Mesendoderm (in vitro differentiated cells): Measurements from ENCODE around the gene TP63.

Experiments used
- DNase-seq: peaks from one replicate; pipeline ENCODE4 v3.0.0; 2013
- H2AK5ac ChIP-seq: 2 replicates; pipeline ENCODE4 v1.6.1; 2013; ENCODE audit warnings: low read length, inconsistent platforms
- H2BK120ac ChIP-seq: 2 replicates; pipeline ENCODE4 v1.6.1; 2013; ENCODE audit warnings: low read depth, mild to moderate bottlenecking, low read length, moderate library complexity, mixed read lengths
- H2BK15ac ChIP-seq: replicated peaks from 2 replicates; pipeline ENCODE4 v1.6.1; 2013; ENCODE audit warnings: low read depth, mild to moderate bottlenecking, moderate library complexity
- H2BK5ac ChIP-seq: 2 replicates; pipeline ENCODE4 v1.6.1; 2013; ENCODE audit warnings: low read length, inconsistent platforms
- H3K18ac ChIP-seq: 2 replicates; pipeline ENCODE4 v1.6.1; 2013; ENCODE audit warnings: mild to moderate bottlenecking, low read length, mixed read lengths
- H3K23ac ChIP-seq: one replicate; pipeline ENCODE4 v1.6.1; 2013; ENCODE audit warnings: low read length
- H3K27ac ChIP-seq: 2 replicates; pipeline ENCODE4 v1.5.1; 2013; ENCODE audit warnings: low read depth, mild to moderate bottlenecking, inconsistent platforms, low read length, moderate library complexity
- H3K27me3 ChIP-seq: 2 replicates; pipeline ENCODE4 v1.6.1; 2013; ENCODE audit warnings: low read length, control low read depth, mild to moderate bottlenecking, inconsistent platforms; ENCODE audit not compliant: insufficient read depth, poor library complexity
- H3K36me3 ChIP-seq: 2 replicates; pipeline ENCODE4 v1.6.1; 2013; ENCODE audit warnings: low read length, inconsistent platforms; ENCODE audit not compliant: control insufficient read depth, insufficient read depth
- H3K4ac ChIP-seq: one replicate; pipeline ENCODE4 v1.6.1; 2013; ENCODE audit warnings: low read depth, mild to moderate bottlenecking, low read length, moderate library complexity
- H3K4me1 ChIP-seq: 2 replicates; pipeline ENCODE4 v1.6.1; 2013; ENCODE audit warnings: low read depth, low read length, inconsistent platforms; ENCODE audit not compliant: control insufficient read depth
- H3K4me2 ChIP-seq: 2 replicates; pipeline ENCODE4 v1.6.1; 2013; ENCODE audit warnings: low read length
- H3K4me3 ChIP-seq: 2 replicates; pipeline ENCODE4 v1.5.1; 2013; ENCODE audit warnings: mild to moderate bottlenecking, low read length
- H3K56ac ChIP-seq: one replicate; pipeline ENCODE4 v1.6.1; 2013; ENCODE audit warnings: low read length
- H3K79me1 ChIP-seq: 2 replicates; pipeline ENCODE4 v1.6.1; 2013; ENCODE audit warnings: low read length, inconsistent platforms
- H3K79me2 ChIP-seq: 2 replicates; pipeline ENCODE4 v1.6.1; 2013; ENCODE audit warnings: mild to moderate bottlenecking, low read length; ENCODE audit not compliant: control insufficient read depth, insufficient read depth
- H3K9ac ChIP-seq: 2 replicates; pipeline ENCODE4 v1.6.1; 2013; ENCODE audit warnings: low read length, inconsistent platforms
- H4K5ac ChIP-seq: one replicate; pipeline ENCODE4 v1.6.1; 2013; ENCODE audit warnings: low read length
- H4K8ac ChIP-seq: one replicate; pipeline ENCODE4 v1.6.1; 2013; ENCODE audit warnings: low read depth, mild to moderate bottlenecking, control low read depth, low read length, moderate library complexity
- WGBS: extraction: QIAGEN DNeasy Blood & Tissue Kit; methylation state at CpG from one replicate; pipeline ENCODE4 v1.1.7; 2013; ENCODE audit warnings: low lambda C conversion rate, missing lambda C conversion rate; ENCODE audit not compliant: insufficient coverage; ENCODE audit errors: extremely low coverage; 5-methylcytosine and 5-hydroxymethylcytosine counted together

TP63 gene

GRCh38 chr3:189787191-189787590 lies 156.0 kb downstream of the TP63 start:
- Histone ChIP-seq H3K56ac (no peak overlapping the region), H3K36me3 (no peaks in the 10 kb centered on the region), H3K4me3 (no peak overlapping the region), H3K27me3 (no peaks in the 10 kb centered on the region), H3K79me1 (no peaks in the 10 kb centered on the region), H4K5ac (no peak overlapping the region), H2BK15ac (no peak overlapping the region), H3K4me1 (no peaks in the 10 kb centered on the region), H3K9ac (no peak overlapping the region), H2AK5ac (no peak overlapping the region), H2BK5ac (no peak overlapping the region), H3K23ac (no peak overlapping the region), H4K8ac (no peak overlapping the region), H3K79me2 (no peaks in the 10 kb centered on the region), H3K18ac (no peak overlapping the region), H3K4ac (no peak overlapping the region), H3K4me2 (no peak overlapping the region), H2BK120ac (no peak overlapping the region), H3K27ac (no peak overlapping the region)
- no CpG with 5 or more reads among the region's 3 CpGs for WGBS
- DNase-seq, result no peak

- Histone ChIP-seq H3K4ac (no peak overlapping the region), H2AK5ac (no peak overlapping the region)
- no CpG with 5 or more reads among the region's 3 CpGs for WGBS
Observed at GRCh38 chr3:189787632-189788031, 156.4 kb downstream of the TP63 start.

GRCh38 chr3:189789432-189789831 lies 158.2 kb downstream of the TP63 start:
- H3K36me3 ChIP-seq, result no peaks in the 10 kb centered on the region
- H3K56ac ChIP-seq, result no peak overlapping the region
- no peak overlapping the region for H3K9ac ChIP-seq
- H2BK5ac ChIP-seq, result no peak overlapping the region
- H3K4me3 ChIP-seq, result no peak overlapping the region
- no peak overlapping the region for H3K23ac ChIP-seq
- H3K18ac ChIP-seq, result no peak overlapping the region
- no peak overlapping the region for H4K8ac ChIP-seq
- H3K27ac ChIP-seq, result no peak overlapping the region
- no peak for DNase-seq
- no peak overlapping the region for H2BK15ac ChIP-seq
- H3K27me3 ChIP-seq, result no peaks in the 10 kb centered on the region
- H2AK5ac ChIP-seq, result no peak overlapping the region
- H4K5ac ChIP-seq, result no peak overlapping the region
- no peaks in the 10 kb centered on the region for H3K4me1 ChIP-seq
- no CpG with 5 or more reads among the region's 2 CpGs for WGBS
- H3K4me2 ChIP-seq, result no peak overlapping the region
- no peak overlapping the region for H2BK120ac ChIP-seq
- H3K4ac ChIP-seq, result no peak overlapping the region
- no peaks in the 10 kb centered on the region for H3K79me1 ChIP-seq
- H3K79me2 ChIP-seq, result no peaks in the 10 kb centered on the region

More at GRCh38 chr3:189787632-189788031, 156.4 kb downstream of the TP63 start:
- Histone ChIP-seq H3K23ac (no peak overlapping the region), H3K36me3 (no peaks in the 10 kb centered on the region), H3K79me2 (no peaks in the 10 kb centered on the region), H3K18ac (no peak overlapping the region), H3K9ac (no peak overlapping the region), H3K56ac (no peak overlapping the region), H4K5ac (no peak overlapping the region), H3K27me3 (no peaks in the 10 kb centered on the region), H3K4me1 (no peaks in the 10 kb centered on the region), H2BK5ac (no peak overlapping the region), H4K8ac (no peak overlapping the region), H3K79me1 (no peaks in the 10 kb centered on the region), H3K4me2 (no peak overlapping the region), H3K27ac (no peak overlapping the region), H3K4me3 (no peak overlapping the region), H2BK120ac (no peak overlapping the region), H2BK15ac (no peak overlapping the region)
- DNase-seq, result no peak

GRCh38 chr3:189790658-189791057 lies 159.5 kb downstream of the TP63 start:
- Histone ChIP-seq H3K79me2 (no peaks in the 10 kb centered on the region), H4K8ac (no peak overlapping the region), H4K5ac (no peak overlapping the region), H3K79me1 (no peaks in the 10 kb centered on the region), H3K4me3 (no peak overlapping the region), H2AK5ac (no peak overlapping the region), H2BK15ac (no peak overlapping the region), H3K9ac (no peak overlapping the region), H3K4me1 (no peaks in the 10 kb centered on the region), H3K4me2 (no peak overlapping the region), H3K27ac (no peak overlapping the region), H3K4ac (no peak overlapping the region), H3K27me3 (no peaks in the 10 kb centered on the region), H3K36me3 (no peaks in the 10 kb centered on the region), H2BK120ac (no peak overlapping the region), H2BK5ac (no peak overlapping the region), H3K18ac (no peak overlapping the region), H3K23ac (no peak overlapping the region), H3K56ac (no peak overlapping the region)
- WGBS, result no CpG with 5 or more reads among the region's 7 CpGs
- DNase-seq, result no peak

- Histone ChIP-seq H3K79me1 (no peaks in the 10 kb centered on the region), H3K9ac (no peak overlapping the region), H3K23ac (no peak overlapping the region), H3K36me3 (no peaks in the 10 kb centered on the region), H3K27me3 (no peaks in the 10 kb centered on the region), H3K27ac (no peak overlapping the region), H2BK120ac (no peak overlapping the region), H4K8ac (no peak overlapping the region), H2BK5ac (no peak overlapping the region), H3K79me2 (no peaks in the 10 kb centered on the region), H3K18ac (no peak overlapping the region), H3K56ac (no peak overlapping the region), H3K4ac (no peak overlapping the region), H2AK5ac (no peak overlapping the region), H2BK15ac (no peak overlapping the region), H3K4me3 (no peak overlapping the region), H4K5ac (no peak overlapping the region), H3K4me1 (no peaks in the 10 kb centered on the region), H3K4me2 (no peak overlapping the region)
- no peak for DNase-seq
- WGBS, result no CpG with 5 or more reads among the region's 7 CpGs
Observed at GRCh38 chr3:189792046-189792929, 161.1 kb downstream of the TP63 start.

- H3K56ac ChIP-seq, result no peak overlapping the region
- no peak overlapping the region for H3K27ac ChIP-seq
- no peak overlapping the region for H4K5ac ChIP-seq
- no CpG with 5 or more reads among the region's 3 CpGs for WGBS
- no peak overlapping the region for H3K4ac ChIP-seq
- H3K4me2 ChIP-seq, result no peak overlapping the region
- H3K4me1 ChIP-seq, result no peaks in the 10 kb centered on the region
- H3K18ac ChIP-seq, result no peak overlapping the region
- no peak overlapping the region for H3K9ac ChIP-seq
- no peaks in the 10 kb centered on the region for H3K36me3 ChIP-seq
- no peak overlapping the region for H4K8ac ChIP-seq
- no peak overlapping the region for H2BK120ac ChIP-seq
- no peaks in the 10 kb centered on the region for H3K79me1 ChIP-seq
- no peak overlapping the region for H2BK15ac ChIP-seq
- no peak overlapping the region for H3K4me3 ChIP-seq
- H3K23ac ChIP-seq, result no peak overlapping the region
- H3K79me2 ChIP-seq, result no peaks in the 10 kb centered on the region
- H3K27me3 ChIP-seq, result no peaks in the 10 kb centered on the region
- DNase-seq, result no peak
- no peak overlapping the region for H2AK5ac ChIP-seq
- H2BK5ac ChIP-seq, result no peak overlapping the region
Observed at GRCh38 chr3:189794518-189794917, 163.3 kb downstream of the TP63 start.
